Epithelial cell of prostate (primary cell): ENCODE measurements around the gene TNIK.
"Not testable (repeated sequence)": the region's sequence is repeated elsewhere in the genome, so short reads cannot be mapped to it uniquely, and the experiment has no call there.

Experiments used
- DNase-seq: peaks from one replicate; pipeline ENCODE4 v3.0.0-alpha.2; 2011; ENCODE audit warnings: low read depth, low spot score
- H3K27ac ChIP-seq: fragments of 450-650 bp; 2 replicates; pipeline ENCODE4 v1.5.1; 2017; ENCODE audit warnings: mild to moderate bottlenecking

Gene TNIK

DNA sequence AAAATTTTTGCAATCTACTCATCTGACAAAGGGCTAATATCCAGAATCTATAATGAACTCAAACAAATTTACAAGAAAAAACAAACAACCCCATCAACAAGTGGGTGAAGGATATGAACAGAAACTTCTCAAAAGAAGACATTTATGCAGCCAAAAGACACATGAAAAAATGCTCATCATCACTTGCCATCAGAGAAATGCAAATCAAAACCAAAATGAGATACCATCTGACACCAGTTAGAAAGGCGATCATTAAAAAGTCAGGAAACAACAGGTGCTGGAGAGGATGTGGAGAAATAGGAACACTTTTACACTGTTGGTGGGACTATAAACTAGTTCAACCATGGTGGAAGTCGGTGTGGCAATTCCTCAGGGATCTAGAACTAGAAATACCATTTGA, 36.1 kb downstream of the TNIK start:
- H3K27ac ChIP-seq, DNase-seq: not testable (repeated sequence)

DNA sequence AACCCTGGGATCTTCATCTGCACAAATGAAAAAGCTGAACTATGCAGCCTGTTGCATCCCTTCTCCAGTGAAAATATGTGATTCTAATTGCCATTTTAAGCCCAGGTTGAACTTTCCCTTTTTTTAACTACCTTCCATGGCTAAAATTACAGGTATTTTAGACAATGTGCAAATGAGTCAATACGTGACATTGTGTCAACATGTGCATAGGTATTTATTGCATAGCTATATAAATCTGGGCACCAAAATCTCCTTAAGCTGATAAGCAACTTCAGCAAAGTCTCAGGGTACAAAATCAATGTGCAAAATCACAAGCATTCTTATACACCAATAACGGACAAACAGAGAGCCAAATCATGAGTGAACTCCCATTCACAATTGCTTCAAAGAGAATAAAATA, 37.4 kb downstream of the TNIK start:
- H3K27ac ChIP-seq, DNase-seq: not testable (repeated sequence)

DNA sequence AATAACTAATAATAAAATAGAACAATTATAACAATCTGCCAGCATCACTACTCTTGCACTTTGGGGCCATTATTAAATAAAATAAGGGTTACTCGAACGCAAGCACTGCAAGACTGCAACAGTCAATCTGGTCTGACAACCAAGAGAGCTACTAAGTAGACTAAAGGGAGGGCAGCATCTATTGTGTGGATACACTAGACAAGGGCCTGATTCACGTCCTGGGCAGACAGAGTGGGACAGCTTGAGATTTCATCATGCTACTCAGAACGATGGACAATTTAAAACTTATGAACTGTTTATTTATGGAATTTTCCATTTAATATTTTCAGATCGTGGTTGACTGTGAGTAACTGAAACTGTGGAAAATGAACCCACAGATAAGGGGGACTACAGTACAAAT, 39.5 kb downstream of the TNIK start:
- no peak overlapping the region for H3K27ac ChIP-seq
- no peak for DNase-seq

DNA sequence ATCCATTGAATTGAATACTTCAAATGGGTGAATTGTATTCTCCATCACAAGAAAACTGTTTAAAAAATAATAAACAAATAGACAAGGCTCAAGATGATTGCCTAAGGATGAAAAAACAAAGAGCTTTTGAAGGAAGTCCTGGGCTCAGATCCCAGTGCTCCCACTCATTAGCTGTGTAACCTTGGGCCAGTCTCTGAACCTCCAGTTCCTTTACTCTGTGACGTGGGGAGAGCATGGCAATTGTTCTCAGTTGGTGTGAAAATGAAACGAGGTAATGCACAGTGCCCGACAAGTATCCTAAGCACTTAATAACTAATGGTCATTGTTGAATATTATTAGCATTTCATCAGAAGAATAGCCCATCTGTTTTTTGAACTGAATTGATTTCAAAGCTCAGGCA, 40.7 kb downstream of the TNIK start:
- H3K27ac ChIP-seq, result no peak overlapping the region
- DNase-seq, result no peak

DNA sequence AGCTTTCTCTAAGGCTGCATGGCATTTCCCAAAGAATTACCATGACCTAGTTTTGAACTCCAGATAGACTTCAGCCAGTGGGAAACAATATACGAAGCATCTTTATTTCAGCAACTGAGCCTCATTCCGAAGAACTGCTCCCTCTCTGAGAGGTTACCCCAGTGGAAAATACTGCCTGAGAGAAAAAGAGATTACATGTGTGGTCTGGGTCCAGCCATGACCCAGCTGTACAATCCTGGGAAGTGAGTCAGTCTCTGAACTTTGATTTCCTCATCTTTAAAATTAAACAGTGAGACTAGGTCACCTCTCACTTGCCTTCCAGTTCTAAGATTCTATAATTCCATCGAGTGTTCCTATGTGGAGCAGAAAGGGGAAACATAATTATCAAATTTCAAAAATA, 42.4 kb downstream of the TNIK start:
- H3K27ac ChIP-seq, result no peak overlapping the region

DNA sequence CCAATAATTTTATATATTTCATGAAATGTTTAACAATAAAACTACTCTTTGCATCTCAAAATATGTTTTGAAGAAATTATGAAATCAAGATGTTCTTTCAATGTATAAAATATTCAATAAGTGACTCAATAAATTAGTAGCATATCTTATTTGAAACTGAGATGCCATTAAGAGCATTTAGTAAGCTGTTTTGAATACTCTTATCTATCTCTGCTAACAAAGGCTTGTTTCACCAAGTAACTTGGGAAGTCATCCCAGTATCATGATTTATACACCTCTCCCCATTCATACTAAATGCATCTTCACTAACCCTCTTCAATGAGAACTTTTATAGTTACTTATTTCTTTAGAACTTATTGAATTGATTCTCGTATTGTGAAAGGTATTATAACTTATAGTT, 43.1 kb downstream of the TNIK start:
- no peak overlapping the region for H3K27ac ChIP-seq
- DNase-seq, result no peak

More for the DNA sequence above, 42.4 kb downstream of the TNIK start:
- DNase-seq, result no peak

DNA sequence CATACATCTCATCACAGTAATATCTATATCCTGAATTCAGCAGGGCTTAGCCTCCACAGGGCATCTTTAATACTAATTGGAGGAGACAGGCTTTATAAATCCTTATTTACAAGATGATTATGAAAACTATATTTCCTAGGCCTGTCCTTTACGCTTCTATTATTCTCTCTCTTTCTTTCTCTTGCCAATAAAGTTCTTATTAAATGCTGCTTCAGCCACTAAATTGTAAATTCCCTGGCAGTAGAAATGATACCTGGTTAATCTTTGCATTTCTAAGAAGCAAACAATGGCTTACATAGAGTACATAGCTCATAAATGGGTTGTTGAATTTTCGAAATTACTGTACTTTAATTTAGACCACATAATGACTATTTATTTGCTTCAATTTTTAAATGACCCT, 43.5 kb downstream of the TNIK start:
- no peak overlapping the region for H3K27ac ChIP-seq
- no peak for DNase-seq

DNA sequence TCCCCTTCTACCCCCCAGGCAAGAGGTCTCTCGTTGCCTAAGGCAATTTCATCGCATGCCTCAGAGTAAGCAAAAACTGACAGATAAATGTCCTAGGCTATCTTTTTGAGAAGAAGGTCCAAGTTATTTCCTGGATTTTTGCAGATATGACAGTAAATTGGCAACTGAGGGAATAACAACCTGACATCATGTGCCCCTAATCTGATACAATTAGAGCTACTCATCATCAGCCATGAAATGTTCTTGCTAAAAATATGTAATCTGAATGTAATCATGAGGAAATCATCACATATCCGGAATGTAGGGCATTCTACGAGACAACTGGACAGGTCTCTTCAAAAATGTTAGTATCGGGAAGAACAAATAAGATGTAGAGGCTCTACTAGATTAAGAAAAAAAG, 44.1 kb downstream of the TNIK start:
- no peak for DNase-seq

DNA sequence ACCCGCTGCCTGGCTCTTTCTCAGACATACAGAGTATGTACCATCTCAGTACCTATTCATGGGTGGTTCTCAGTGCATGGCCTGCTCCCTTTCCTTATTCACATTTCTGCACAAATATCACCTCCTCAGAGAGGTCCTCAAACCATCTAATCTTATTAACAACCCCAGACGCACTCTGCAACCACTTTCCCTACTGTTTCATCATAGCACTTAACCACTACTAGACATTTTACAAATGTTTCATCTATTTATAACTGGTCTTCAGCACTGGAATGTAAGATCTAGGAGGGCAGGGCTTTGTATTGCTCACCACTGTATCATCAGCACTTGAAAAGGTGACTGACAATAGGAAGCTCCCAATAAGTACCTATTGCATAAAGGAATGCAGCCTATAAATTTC, 45.1 kb downstream of the TNIK start:
- H3K27ac ChIP-seq, result peak overlapping the region; percentile 69
- peak; percentile 60 for DNase-seq

More for the DNA sequence above, 44.1 kb downstream of the TNIK start:
- peak overlapping the region; percentile 69 for H3K27ac ChIP-seq

DNA sequence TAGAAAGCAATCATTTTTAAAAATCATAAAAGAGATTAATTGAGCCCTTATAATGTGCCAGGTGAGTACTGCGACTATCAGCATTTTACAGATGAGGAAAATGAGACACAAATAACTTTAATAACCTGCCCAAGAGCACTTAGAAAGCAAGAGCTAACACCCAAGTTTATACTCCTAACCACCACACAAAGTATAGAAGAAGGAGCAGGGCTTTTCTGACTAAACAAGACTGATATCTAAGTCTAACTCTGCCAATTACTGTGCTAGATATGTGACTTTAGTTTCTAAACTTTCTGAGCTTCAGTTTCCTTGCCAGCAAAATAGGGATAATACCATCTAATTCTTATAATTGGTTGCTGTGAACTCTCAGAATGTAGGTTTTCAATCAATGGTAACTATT, 47.7 kb downstream of the TNIK start:
- DNase-seq, result no peak
- no peak overlapping the region for H3K27ac ChIP-seq

DNA sequence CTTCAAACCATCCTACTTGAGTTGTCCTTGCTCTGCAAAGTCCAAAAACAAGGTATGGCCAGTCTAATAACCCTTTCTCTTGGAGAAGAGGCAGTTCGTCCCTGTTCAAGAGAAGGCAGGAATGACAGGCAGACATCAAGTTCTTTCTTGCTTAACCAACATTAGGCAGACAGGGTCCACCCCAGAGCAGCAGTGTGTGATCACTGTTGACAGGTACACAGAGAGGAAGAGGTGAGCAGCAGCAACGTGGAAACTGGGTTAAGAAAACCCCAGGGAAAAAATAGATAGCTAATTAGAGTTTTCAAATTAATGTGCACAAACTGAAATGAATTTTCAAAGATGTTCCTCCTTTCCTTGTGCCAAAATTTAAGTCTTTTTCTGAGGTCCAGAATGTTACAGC, 48.2 kb downstream of the TNIK start:
- no peak for DNase-seq
- no peak overlapping the region for H3K27ac ChIP-seq

DNA sequence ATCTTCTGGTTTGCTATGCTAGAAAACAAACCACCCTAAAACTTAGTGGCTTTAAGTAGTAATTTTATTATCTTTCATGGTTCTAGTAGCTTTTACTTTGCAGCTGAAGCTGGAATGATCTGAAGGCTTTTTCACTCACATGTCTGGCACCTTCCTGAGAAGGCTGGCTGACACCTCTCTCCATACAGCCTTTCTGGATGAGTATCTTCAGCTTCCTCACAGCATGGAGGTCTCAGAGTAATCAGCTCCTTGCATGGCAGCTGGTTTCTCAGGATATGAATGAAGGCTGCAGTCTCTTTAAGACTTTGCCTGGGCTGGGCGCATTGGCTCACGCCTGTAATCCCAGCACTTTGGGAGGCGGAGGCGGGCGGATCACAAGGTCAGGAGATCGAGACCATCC, 50.0 kb downstream of the TNIK start:
- DNase-seq, result no peak
- no peak overlapping the region for H3K27ac ChIP-seq

DNA sequence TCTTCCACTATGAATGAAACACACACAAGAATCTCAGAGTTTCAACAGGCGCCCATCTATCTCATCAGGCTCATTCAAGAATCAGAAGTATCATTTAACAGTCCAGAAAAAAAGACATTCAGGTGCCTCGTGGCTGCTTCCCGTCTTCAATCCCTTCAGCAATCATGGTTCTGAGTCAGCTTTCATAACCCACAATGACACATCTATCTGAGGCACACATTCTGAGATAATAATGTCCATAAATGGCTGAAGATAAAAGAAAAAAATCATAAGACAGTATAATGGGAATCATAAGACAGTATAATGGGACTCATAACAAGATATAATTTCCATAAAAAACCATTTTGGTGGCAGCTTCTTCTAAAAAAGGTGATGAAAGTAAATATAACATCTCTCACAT, 52.4 kb downstream of the TNIK start:
- peak; percentile 43 for DNase-seq
- no peak overlapping the region for H3K27ac ChIP-seq

DNA sequence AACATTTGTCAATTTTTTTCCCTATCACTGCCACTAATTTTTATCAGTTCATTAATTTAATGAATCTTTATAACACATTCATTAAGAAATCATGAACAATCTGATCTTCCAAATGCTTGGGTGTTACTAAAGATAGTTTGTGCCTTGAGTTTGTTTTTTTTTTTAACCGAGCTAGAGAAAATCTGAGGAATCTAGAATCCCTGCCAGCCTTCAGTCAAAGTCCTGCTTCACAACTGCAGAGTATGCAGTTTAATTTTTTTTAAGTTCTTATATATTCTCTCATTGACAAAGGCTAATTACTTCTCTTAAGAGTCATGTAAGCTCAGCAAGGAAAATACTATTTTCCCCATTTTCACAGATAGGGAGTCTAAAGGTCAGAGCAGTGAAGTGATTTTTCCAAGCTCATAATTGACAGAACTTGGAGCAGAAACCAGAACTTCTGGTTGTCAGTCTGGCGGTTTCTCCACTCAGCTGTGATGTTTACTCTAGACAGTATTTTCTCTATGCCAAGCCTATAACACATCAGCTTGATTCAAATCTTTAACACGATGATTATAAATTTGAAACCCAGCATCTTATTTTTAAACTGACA, 55.7 kb downstream of the TNIK start:
- DNase-seq, result no peak
- H3K27ac ChIP-seq, result no peak overlapping the region

DNA sequence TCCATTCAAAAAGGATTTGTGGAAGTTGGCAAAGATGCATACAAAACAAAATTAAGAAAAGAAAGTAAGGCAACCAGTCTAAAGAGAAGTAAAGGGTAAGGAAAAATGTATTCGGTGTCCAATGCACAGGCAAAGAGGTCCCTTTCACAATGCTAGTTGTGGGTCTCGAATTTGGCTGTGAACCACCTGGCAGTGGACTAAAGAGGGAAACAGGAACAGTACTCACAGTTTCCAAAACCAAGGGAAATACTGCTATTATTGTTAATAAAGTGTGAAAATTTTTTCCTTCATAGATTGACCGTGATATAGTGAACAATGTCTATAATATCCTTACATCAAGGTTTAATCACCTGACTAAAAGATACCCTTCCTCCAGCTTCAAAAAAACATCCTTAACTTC, 57.9 kb downstream of the TNIK start:
- H3K27ac ChIP-seq, result no peak overlapping the region
- DNase-seq, result no peak

DNA sequence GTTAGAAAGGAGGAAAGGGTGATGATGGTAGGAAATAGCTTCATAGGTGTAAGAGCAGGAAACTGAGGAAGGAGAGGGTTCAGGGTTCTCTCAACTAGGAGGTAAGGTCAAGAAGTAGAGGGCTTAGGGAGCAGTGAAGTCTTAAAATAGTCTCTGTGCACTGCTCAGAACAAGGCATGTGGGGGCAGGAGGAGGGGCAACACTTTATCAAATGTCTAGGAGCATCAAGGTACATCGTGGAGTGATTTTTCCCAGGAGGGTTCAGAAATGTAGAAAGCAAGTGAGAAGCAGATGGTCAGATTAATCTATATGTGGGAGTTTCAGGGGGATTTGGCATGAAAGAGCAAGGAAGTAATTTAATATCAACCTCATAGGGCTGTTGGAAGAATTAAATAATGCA, 58.8 kb downstream of the TNIK start:
- no peak for DNase-seq
- no peak overlapping the region for H3K27ac ChIP-seq

DNA sequence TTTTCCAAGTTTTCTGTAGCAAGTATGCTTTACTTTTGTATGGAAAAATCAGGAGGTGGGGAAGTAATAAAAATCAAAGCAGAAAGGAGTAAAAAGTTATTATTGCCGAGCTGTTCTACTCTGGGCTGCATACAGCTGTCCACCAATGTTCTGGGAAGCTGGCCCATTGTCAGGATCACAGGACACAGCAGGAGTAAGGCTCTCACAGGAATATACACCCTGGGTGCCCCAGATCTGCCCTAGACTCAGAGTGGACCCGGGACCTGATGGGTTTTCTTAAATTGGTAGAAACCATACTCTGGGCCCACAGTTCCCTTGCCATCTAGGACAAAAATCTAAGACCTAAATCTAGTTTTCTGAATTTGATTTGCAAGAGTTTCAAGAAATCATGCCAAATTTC, 60.4 kb downstream of the TNIK start:
- no peak for DNase-seq
- no peak overlapping the region for H3K27ac ChIP-seq

DNA sequence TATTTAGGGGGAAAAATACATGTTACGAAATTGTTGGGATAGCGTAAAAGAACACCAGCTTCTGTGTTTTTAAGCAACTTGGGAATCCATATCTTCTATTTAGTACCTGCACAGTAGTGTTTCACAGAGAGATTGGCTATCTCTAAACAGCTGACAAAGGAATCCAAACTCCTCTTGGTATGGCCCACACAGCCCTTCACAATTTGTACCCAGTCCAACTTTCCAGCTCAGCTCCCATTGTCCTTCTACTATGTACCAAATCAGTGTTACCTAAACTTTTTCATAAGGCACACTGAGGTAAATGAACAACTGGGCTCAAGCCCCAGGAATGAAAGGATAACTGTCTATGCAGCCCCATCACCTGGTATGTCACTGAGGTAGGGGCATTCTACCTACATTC, 61.9 kb downstream of the TNIK start:
- DNase-seq, result no peak
- no peak overlapping the region for H3K27ac ChIP-seq

DNA sequence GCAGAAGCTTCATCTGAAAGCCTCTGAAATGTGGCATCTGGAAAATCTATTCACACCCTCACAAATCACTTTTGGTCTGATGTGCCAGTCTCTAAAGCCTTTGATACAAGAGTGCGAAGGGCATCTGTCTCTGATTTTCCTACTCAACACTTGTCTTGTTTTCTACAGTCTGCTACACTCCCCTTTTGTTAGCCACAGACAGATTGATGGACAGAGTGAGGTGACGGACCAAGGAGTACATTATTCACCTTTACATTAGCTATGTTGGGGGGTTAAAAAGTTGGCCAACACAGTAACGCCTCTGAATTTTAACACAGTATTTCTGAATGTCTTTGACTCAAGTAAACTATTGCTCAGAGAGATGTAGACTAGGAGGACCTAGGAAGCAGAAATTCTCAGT, 63.1 kb downstream of the TNIK start:
- H3K27ac ChIP-seq, result no peak overlapping the region
- no peak for DNase-seq

DNA sequence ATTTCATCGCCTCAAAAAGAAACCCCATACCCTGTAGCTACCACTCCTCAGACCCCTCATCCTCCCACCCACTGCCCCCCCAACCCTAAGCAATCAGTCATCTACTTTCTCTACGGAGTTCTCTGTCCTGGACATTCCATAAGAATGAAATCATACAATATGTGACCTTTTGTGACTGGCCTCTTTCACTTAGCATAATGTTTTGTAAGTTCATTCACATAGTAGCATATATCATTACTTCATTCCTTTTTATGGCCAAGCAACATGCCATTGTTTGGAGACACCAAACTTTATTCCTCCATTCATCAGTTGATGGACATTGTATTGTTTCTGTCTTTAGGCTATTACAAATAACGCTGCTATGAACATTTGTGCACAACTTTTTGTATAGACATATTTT, 64.2 kb downstream of the TNIK start:
- no peak for DNase-seq
- no peak overlapping the region for H3K27ac ChIP-seq

DNA sequence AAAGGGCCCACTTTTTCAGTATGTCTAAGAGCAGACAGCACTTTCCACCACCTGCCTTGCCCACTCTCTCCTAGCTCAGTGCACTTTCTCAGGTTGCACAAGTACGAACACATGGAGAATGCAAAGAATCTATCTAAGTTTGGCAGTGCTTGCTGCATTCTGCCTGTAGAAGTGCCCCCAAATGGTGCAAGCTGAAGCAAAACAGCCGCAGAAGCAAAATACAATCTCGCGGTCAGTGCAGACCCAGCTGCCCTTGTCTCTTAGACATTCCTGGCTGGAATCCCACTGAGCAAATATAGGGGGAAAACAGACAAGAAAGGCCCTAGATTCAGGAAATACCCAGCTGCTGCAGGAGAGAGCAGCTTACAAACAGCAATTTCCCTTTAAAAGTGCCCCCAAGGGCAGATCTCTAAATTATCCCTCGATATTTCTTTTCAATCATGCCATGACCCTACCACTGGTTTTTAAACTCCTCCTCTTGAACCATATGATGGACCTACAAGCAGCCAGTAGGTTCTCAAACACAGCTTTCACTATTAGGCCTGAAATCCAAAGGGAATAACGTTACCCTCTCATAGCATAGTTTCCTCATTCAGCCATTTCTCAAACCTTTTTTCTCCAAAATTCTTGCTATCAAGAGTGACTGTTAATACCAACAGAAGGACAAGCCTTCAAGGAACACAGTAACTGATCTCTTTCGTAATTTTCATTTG, 67.0 kb downstream of the TNIK start:
- H3K27ac ChIP-seq, result no peak overlapping the region
- no peak for DNase-seq

DNA sequence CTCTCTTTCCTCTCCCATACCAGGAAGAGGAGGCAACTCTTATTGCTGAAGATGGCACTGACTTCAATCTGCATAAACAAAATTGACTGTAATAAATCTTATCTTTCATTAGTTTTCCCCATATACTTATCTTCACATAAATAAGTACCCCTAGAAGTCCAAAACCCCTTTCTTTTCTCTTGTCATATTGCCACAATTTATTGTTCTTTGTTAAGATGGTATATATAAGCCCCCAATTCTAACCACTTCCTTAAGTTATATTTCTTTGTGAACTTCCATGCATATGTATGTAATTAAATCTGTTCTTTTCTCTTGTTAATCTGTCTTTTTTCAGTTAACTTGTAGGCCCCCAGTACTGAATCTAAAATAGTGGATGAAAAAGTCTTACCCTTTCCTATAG, 68.8 kb downstream of the TNIK start:
- no peak for DNase-seq
- H3K27ac ChIP-seq, result no peak overlapping the region
